GM19035 (cell line): Measurements from ENCODE around the gene SERINC1.

Experiments
- ATAC-seq: cut with Tn5 transposase; IDR thresholded peaks from one replicate; pipeline ENCODE4 v1.9.1; 2021; ENCODE audit not compliant: unreplicated experiment

Gene SERINC1

DNA sequence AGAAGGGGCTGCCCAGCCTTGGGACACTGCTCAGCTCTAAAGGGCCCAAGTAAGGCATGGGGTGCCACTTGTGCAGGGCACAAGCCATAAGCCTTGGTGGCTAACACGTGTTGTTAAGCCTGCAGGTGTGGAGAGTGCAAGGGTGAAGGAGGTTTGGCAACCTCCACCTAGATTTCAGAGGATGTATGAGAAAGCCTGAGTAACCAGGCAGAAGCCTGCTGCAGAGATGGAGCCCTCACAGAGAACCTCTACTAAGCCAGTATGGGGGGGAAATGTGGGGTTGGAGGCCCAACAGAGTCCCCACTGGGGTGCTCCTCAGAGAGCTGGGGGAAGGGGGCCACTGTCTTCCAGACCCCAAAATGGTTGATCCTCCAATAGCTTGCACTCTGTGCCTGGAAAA lies 32.6 kb downstream of the SERINC1 start:
- ATAC-seq, result no peak

GRCh38 chr6:122432816-122433215 lies 38.8 kb downstream of the SERINC1 start:
- peak; percentile 68 for ATAC-seq

GRCh38 chr6:122431780-122432179 lies 39.8 kb downstream of the SERINC1 start:
- ATAC-seq, result no peak

- no peak for ATAC-seq
Observed at GRCh38 chr6:122429323-122429722, 42.3 kb downstream of the SERINC1 start.

- ATAC-seq, result no peak
Observed at GRCh38 chr6:122428781-122429180, 42.8 kb downstream of the SERINC1 start.

GRCh38 chr6:122426597-122426996 lies 45.0 kb downstream of the SERINC1 start:
- no peak for ATAC-seq

GRCh38 chr6:122423734-122424133 lies 47.9 kb downstream of the SERINC1 start:
- no peak for ATAC-seq

GRCh38 chr6:122422614-122423267 lies 48.9 kb downstream of the SERINC1 start:
- ATAC-seq, result peak; percentile 80

GRCh38 chr6:122422003-122422402 lies 49.6 kb downstream of the SERINC1 start:
- no peak for ATAC-seq

DNA sequence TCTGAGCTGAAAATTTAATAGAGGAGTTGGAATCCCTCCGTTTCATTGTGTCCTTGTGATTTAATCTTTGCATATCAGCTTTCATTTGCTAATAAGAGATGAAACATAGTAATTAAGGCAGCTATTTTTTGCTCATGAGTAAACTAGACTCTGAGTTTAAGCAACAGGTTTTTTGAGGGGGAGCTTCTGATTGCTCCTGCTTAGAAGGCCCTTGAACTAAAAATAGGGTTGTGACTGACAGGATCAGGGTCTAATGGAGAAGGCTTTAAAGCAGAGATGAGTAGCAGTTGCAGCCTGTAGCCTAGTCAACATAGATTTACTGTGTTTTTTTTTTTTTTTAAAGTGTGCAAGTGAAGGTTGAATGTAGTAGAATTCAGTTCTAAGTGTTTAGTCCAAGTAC lies 54.8 kb downstream of the SERINC1 start:
- no peak for ATAC-seq

DNA sequence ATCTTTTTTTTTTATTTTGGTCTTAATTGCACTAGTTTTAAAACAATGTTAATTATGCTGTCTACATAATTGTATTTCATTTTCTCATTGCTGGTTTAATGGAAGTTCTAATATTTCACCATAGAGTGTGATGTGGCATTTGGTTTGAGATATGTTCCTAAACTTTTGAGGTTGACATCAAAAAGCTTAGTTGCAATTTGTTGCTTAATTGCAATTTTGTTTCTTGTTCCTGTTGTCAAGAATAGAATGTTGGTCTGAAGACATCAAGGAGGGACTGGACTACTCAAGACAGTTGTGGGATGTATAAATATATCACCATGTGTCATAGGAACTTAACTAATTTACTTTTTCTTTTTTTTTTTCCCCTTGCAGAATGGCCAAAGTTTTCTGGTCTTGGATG lies 59.6 kb downstream of the SERINC1 start:
- ATAC-seq, result no peak

DNA sequence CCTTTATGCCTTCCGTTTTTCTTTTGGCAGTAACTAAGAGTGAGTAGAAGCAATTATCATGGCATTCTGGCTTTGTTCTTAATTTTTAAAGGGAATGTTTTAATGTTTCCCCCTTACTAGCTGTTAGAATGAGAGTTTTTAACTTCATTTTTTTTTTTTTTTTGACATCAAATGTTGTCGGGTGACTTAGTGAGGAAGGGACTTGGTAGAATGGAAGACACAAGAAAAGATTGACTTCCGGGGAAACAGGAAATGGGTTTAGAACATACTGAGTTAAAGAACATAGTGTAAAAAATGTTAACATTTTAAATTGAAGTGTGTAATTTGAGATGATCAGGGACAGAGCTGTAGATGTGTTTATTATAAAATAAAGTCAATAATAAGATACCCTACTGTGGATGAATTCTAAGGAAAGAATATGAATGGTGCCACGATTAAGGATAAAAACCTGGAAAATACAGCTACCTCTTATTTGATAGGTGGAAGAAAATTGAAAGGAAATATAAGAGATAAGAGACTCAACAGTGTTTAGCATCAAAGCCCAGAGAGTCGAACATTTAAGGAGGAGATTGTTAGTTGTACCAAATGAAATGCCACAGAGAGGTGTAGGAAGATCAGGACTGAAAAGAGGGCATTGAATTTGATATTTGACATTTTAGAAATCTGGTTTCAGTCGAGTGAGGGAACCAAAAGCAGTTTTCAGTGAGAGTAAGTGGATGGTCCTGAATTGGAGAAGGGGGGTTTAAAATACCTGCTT lies 62.7 kb downstream of the SERINC1 start:
- ATAC-seq, result no peak

DNA sequence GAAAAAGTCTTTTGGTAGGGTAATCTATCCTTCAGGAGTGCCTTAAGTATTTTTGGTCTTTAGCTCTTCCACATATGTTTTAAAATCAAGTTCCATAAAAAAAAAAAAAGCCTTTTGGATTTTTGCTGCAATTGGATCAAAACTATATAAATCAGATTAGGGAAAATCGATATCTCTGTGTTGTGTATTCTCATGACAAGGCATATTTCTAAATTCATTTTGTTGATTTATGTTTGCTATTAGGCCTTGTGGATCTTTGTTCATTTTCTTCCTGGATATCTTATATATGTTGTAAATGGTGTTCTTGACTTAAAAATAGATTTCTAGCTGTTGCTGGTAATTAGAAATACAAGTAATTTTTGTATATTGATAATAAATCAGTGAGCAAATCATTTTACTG lies 63.4 kb downstream of the SERINC1 start:
- no peak for ATAC-seq

DNA sequence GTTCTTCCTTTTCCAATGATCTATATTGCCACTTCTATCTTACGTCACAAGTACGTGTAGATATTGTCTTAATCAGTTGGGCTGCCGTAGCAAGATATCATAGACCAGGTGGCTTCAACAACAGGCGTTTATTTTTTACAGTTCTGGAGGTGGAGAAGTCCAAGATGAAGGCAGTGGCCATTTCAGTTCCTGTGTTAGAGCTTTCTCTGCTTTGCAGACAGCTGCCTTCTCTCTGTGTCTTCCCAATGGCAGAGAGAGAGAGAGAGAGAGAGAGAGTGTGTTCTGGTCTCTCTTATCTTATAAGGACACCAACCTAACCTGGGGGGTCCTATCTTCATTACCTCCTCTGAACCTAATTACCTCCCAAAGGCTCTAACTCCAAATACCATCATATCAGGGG lies 63.9 kb downstream of the SERINC1 start:
- no peak for ATAC-seq

DNA sequence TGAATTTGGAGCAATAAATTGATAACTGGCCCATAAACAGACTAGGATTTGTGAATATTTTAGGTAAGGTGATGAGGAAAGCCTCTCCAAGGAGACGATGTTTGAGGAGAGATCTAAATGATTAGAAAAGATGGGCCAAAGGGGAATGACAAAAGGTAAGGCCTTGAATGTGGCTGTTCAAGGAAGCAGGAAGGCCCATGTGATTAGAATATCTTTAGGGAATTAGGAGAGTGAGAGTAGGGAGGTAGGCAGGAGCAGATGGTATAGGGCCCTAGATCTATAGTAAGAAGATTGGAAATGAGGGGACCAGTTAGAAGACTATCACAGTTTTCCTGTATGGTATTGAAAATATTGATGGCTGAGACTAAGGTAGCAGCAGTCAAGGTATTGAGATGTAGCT lies 65.4 kb downstream of the SERINC1 start:
- ATAC-seq, result no peak

DNA sequence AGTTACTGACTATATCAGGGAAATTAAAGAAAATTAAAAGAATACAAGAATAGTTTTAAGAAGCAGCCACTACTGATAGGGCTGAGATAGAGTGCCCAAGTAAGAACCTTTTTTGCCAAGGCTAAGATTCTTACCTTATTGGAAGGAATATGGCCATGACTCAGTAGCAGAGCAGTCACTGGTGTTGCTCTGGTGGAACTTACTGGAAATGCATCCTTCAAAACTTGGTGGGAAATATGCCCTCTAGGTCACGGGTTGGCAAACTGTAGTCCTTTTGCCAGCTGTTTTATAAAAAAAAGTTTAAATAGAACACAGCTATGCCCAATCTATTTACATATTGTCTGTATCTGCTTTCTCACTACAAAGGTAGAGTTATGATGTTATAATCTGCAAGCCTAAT lies 66.2 kb downstream of the SERINC1 start:
- no peak for ATAC-seq

DNA sequence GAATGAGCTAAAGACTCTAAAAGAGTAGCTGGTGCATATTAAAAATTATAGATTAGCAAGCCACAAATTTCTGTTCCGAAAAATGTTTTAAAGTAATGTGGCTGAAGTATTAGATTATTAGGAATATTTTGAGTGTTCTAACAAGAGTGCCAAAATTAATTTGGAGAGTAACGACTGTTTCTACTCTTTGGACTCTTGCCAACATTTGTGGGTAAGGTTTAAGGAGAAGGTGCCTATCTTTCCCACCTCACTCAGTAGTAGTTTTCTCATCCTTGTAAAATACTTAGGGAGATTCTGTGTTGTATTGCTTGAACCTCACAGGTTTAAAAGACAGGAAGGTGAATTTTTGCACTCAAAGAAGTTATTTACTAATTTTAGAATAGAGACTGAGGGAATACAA lies 67.2 kb downstream of the SERINC1 start:
- ATAC-seq, result no peak

DNA sequence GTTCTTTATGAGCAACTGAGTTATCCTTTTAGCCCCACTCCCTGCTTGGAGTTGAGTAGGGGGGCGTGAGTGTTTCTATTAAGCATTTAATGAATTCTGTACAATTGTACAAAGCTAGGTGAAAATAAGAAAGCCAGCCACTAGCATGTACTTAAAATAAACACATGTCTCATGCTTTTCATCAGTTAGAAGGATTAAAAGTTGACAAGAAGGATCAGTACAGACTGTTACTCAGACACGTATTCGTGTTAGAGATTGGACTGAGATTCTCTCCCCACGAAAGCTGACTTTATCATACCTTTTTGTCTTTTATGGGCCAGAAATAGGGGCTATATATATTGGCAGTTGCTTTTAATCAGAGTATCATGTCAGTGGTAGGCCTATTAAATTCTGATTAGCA lies 70.5 kb downstream of the SERINC1 start:
- no peak for ATAC-seq

- no peak for ATAC-seq
Observed at GRCh38 chr6:122400462-122401089, 71.0 kb downstream of the SERINC1 start.

GRCh38 chr6:122400121-122400450 lies 71.5 kb downstream of the SERINC1 start:
- ATAC-seq, result peak; percentile 24

- ATAC-seq, result peak; percentile 98
Observed at GRCh38 chr6:122399348-122400120, 72.1 kb downstream of the SERINC1 start, which contains the start of gene HSF2. Gene HSF2, plus strand, starts transcription at chr6:122399652. Its CDS starts 86 bp downstream, at chr6:122399738.

- no peak for ATAC-seq
Observed at GRCh38 chr6:122399055-122399347, 72.6 kb downstream of the SERINC1 start.
